Esophagus muscularis mucosa (tissue), 4 donors: ENCODE data around the gene ITGBL1.

Experiments
- CTCF ChIP-seq, 3 experiments: fragments of 200-600 bp in 2 of 3; fragments of 450-650 bp in 1 of 3; sonication (generic) in 2 of 3; IDR thresholded peaks; one replicate each; pipeline ENCODE4 v1.5.1; 2017 to 2019; ENCODE audit warnings: antibody characterized with exemption in 3 of 3, mild to moderate bottlenecking in 2 of 3, moderate library complexity in 1 of 3
- EP300 ChIP-seq: sonication (generic); formaldehyde crosslinking; IDR thresholded peaks from one replicate; pipeline ENCODE4 v1.6.1; 2017; ENCODE audit warnings: antibody characterized with exemption
- POLR2A ChIP-seq: fragments of 450-650 bp; IDR thresholded peaks from one replicate; pipeline ENCODE4 v1.6.1; 2017; ENCODE audit warnings: antibody characterized with exemption, moderate library complexity, mild to moderate bottlenecking, low read depth
- POLR2AphosphoS5 ChIP-seq, 2 donors: sonication (generic); formaldehyde crosslinking; IDR thresholded peaks; one replicate each; pipeline ENCODE4 v1.6.1; 2017; ENCODE audit warnings: antibody characterized with exemption in 2 of 2

- TF ChIP-seq CTCF (IDR thresholded peaks at IDR 0.05) (no peak), POLR2A (no peak), EP300 (no peak), POLR2AphosphoS5 (IDR thresholded peaks at IDR 0.05) (no peak)
These were observed 40.4 kb upstream of the ITGBL1 start for GRCh38 chr13:101412076-101412475.
